AG10803 (cell line): ENCODE measurements around the gene MRPL41.

Source experiments
- DNase-seq: peaks from one replicate; pipeline ENCODE4 v3.0.0; 2010; ENCODE audit warnings: low read depth
- H3K4me3 ChIP-seq: 2 replicates; pipeline ENCODE4 v1.5.1; 2011; ENCODE audit warnings: mild to moderate bottlenecking, low read length, control low read depth
- CTCF ChIP-seq: conservative IDR thresholded peaks from 2 replicates; pipeline ENCODE4 v1.5.1; 2011; ENCODE audit warnings: mild to moderate bottlenecking, low read length, control low read depth, inconsistent platforms

MRPL41 gene

GRCh38 chr9:137578518-137579258 lies 27.0 kb downstream of the MRPL41 start, which contains the start of gene DPH7:
Gene DPH7 (minus strand): TSS chr9:137578925. CDS start chr9:137578777, 148 bp downstream.
- peak; percentile 68 for TF ChIP-seq CTCF
- H3K4me3 ChIP-seq = peak within 1 kb of the TSS; percentile 84

GRCh38 chr9:137579259-137579604 lies 27.6 kb downstream of the MRPL41 start:
- DNase-seq = no peak
- no peak for TF ChIP-seq CTCF
- H3K4me3 ChIP-seq = peak overlapping the region; percentile 84

More at GRCh38 chr9:137578518-137579258, 27.0 kb downstream of the MRPL41 start, which contains the start of gene DPH7:
- peak; percentile 87 for DNase-seq

GRCh38 chr9:137580209-137580953 lies 28.7 kb downstream of the MRPL41 start:
- no peak for TF ChIP-seq CTCF
- no peak overlapping the region for H3K4me3 ChIP-seq
- no peak for DNase-seq

GRCh38 chr9:137580954-137581322 lies 29.3 kb downstream of the MRPL41 start:
- no peak for DNase-seq
- no peak for TF ChIP-seq CTCF
- H3K4me3 ChIP-seq = no peak overlapping the region

GRCh38 chr9:137581361-137582285 lies 29.9 kb downstream of the MRPL41 start:
- H3K4me3 ChIP-seq = no peak overlapping the region
- TF ChIP-seq CTCF = no peak
- DNase-seq = no peak

GRCh38 chr9:137582286-137582860 lies 30.7 kb downstream of the MRPL41 start:
- H3K4me3 ChIP-seq = no peak overlapping the region
- DNase-seq = no peak
- TF ChIP-seq CTCF = peak; percentile 22; the same call in 1 of the 2 replicates
